GM20000 (cell line): ENCODE measurements around the gene SPTBN2.

Experiments
- DNase-seq: peaks from one replicate; pipeline ENCODE4 v3.0.0; 2012; ENCODE audit warnings: low spot score
- TF ChIP-seq, protein P1 (sequence below): IDR thresholded peaks from 2 replicates; pipeline ENCODE4 v1.5.1; 2012; ENCODE audit warnings: mild to moderate bottlenecking, control low read depth; ENCODE audit errors: extremely low read depth, missing control alignments

SPTBN2 gene

DNA sequence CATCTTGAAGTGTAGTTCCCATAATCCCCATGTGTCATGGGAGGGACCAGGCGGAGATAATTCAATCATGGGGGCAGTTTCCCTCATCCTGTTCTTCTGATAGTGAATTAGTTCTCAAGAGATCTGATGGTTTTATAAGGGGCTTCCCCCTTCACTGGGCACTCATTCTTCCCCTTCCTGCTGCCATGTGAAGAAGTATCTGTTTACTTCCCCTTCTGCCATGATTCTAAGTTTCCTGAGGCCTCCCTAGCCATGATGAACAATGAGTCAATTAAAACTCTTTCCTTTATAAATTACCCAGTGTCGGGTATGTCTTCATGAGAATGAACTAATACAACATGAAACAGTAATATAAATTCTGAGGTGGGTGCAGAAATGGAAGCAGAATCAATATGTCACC, 12.1 kb upstream of the SPTBN2 start:
- TF ChIP-seq, protein P1, sequence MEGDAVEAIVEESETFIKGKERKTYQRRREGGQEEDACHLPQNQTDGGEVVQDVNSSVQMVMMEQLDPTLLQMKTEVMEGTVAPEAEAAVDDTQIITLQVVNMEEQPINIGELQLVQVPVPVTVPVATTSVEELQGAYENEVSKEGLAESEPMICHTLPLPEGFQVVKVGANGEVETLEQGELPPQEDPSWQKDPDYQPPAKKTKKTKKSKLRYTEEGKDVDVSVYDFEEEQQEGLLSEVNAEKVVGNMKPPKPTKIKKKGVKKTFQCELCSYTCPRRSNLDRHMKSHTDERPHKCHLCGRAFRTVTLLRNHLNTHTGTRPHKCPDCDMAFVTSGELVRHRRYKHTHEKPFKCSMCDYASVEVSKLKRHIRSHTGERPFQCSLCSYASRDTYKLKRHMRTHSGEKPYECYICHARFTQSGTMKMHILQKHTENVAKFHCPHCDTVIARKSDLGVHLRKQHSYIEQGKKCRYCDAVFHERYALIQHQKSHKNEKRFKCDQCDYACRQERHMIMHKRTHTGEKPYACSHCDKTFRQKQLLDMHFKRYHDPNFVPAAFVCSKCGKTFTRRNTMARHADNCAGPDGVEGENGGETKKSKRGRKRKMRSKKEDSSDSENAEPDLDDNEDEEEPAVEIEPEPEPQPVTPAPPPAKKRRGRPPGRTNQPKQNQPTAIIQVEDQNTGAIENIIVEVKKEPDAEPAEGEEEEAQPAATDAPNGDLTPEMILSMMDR, result no peak
- DNase-seq, result no peak

DNA sequence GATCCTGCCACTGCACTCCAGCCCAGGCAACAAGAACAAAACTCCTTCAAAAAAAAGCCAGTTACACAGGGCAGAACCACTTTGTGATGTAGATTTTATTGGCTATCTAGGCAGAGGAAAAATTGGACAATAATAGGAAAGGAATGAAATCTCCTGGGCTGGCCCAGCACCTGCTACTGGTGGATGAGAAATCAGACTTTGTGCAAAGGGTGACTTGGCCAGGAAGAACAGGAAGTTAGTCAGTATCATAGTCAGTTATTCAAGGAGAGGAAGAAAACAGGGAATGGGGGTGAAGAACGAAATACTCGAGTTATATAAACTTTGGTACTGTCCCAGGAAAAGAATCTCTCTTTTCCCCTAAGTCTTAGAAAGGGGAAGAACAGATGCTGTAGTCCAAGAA, 11.0 kb upstream of the SPTBN2 start:
- no peak for DNase-seq
- TF ChIP-seq, protein P1, result no peak

DNA sequence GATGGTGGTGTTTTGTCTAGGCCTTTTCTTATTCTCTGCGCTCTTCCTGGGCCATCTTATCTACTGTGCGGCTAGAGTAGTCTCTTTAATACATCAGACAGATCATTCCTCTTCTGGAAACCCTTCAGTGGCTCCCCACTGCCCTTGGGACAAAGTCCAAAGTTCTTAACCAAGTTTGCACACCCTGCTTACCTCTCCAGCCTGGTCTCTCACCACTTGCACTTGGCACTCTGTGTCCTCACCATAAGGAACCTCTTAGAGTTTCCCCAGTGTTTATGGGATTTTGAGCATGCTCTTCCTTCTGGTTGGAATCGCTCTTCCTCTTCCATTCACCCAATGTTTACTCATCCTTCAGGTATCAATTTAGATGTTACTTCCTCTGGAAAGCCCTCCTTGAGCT, 5.2 kb upstream of the SPTBN2 start:
- TF ChIP-seq, protein P1, result no peak
- DNase-seq, result no peak

DNA sequence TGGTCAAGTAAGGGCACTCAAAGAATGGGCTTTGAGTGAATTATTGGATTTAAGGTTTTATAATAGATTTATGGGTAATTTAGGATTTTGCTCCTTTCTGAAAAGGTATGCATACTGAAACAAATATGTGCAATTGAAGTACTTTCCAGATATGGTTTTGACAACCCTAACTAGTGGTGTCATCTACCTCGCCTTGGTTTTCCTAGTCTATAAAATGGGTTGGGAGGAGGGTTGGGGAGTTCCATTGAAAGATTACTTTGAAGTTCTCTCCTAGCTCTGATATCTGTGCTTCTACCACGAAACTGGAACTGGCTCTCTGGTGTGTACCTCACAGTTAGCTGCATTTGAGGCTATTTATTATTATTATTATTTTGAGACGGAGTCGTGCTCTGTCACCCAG, 431 bp upstream of the SPTBN2 start:
- DNase-seq, result no peak
- TF ChIP-seq, protein P1, result no peak

DNA sequence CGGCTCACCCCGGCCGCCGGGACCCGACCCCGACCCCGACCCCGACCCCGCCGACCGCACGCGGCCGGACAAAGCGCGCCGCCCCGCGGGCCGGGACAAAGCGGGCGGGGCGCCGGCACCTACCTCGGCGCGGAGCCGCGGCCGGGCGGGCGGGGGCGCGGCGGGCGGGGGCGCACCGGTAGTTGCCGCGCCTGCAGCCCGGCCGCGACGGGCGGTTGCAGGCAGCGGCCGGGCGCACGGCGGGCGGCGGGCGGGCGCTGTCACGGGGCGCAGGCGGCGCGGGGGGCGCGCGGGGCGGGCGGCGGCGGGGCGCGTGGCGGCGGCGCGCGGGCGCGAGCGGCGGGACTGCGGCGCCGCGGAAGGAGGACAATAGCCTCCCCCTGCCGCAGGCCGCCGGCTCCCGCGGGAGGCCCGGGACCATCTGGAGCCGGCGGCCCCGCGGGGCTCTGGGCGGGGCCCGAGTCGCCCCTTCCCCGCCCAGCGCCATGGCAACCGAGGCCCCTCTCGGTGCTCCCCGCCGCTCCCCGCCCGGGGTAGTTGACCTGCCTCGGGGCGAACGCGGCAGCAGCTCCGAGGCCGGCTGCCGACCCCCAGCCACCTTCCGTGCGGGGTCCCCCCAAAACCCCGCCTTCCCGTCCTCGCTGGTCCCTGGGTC, 851 bp downstream of the SPTBN2 start:
- peak; percentile 82 for DNase-seq
- TF ChIP-seq, protein P1, result no peak

DNA sequence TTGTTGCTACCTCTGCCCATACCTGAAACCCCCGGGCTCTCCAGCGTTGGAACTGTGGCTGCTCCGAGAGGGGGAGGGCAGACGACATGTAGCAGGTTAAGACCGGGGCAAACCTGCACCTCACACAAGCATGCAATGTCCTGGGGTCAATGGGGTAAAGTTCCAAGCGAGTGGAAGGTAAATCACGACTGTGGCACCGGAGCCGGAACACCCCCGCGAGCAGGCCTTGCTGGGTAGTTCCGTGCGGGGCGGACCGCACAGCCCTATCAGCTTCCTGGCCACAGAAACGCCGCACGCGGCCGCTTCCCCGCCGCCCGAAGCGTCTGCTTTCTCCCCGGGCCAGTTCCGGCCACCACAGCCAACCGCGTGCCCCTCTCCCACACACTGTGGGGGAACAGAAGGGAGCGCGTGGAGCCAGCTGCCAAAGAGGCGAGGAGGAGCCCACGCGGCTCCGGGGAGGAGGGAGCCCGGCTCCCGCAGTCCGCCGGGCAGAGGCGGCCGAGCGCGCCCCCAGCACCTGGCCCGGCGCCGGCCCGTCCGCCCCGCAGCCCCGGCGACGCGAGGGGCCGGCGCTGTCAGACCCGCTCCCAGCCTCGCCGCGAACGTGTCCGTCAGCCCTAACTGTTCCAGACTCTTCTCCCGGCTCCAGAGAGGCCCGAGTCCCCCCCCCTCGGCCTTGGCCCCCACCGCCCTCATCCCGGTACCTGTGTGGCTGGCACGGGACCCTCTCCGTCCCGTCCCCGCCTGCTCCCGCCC, 1.6 kb downstream of the SPTBN2 start:
- TF ChIP-seq, protein P1, result no peak
- DNase-seq, result peak; percentile 72

DNA sequence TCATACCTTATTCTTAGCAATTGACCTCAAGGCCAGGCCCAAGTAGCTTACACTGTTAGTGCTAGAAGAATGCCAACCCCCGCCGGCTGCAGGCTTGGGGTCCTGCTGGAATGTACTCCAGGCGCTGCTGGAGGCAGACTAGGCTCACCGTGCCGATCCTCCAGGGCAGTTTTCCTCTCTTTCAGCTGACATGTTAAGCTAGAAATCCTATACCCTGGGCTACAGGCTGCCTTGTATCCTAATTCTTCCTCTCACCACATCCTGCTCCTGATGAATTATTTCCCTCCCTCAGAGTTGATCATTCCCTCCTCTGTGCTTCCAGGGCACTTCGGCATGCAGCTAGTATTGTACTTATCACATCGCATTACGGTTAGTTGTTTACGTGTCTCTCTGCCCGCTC, 3.4 kb downstream of the SPTBN2 start:
- TF ChIP-seq, protein P1, result no peak
- no peak for DNase-seq
